Nephron progenitor cell (in vitro differentiated cells): ENCODE data around the gene CNN1.
A peak's percentile ranks its signal among the peaks of the same experiment; 100 is the strongest.

Source experiments
- DNase-seq: peaks from one replicate; pipeline ENCODE4 v3.0.0; 2021
- H3K27ac Mint-ChIP-seq: 2 replicates; pipeline ENCODE4 v1.8.0; 2021; ENCODE audit warnings: mild to moderate bottlenecking, moderate library complexity, mixed read lengths
- H3K27me3 Mint-ChIP-seq: 2 replicates; pipeline ENCODE4 v1.8.0; 2021; ENCODE audit warnings: mild to moderate bottlenecking, low read depth, mixed read lengths; ENCODE audit not compliant: poor library complexity
- H3K36me3 Mint-ChIP-seq: 2 replicates; pipeline ENCODE4 v1.8.0; 2021; ENCODE audit warnings: low read depth, mixed read lengths
- H3K4me1 Mint-ChIP-seq: 2 replicates; pipeline ENCODE4 v1.8.0; 2021; ENCODE audit warnings: mixed read lengths
- H3K4me3 Mint-ChIP-seq: 2 replicates; pipeline ENCODE4 v1.8.0; 2021; ENCODE audit warnings: mild to moderate bottlenecking, moderate library complexity, mixed read lengths
- H3K9me3 Mint-ChIP-seq: 2 replicates; pipeline ENCODE4 v1.8.0; 2021; ENCODE audit warnings: mild to moderate bottlenecking, moderate library complexity, mixed read lengths
- CTCF ChIP-seq: fragments of 200-600 bp; sonication (generic); IDR thresholded peaks from 2 replicates; pipeline ENCODE4 v1.5.0; 2021; ENCODE audit warnings: antibody characterized with exemption

The CNN1 gene

DNA sequence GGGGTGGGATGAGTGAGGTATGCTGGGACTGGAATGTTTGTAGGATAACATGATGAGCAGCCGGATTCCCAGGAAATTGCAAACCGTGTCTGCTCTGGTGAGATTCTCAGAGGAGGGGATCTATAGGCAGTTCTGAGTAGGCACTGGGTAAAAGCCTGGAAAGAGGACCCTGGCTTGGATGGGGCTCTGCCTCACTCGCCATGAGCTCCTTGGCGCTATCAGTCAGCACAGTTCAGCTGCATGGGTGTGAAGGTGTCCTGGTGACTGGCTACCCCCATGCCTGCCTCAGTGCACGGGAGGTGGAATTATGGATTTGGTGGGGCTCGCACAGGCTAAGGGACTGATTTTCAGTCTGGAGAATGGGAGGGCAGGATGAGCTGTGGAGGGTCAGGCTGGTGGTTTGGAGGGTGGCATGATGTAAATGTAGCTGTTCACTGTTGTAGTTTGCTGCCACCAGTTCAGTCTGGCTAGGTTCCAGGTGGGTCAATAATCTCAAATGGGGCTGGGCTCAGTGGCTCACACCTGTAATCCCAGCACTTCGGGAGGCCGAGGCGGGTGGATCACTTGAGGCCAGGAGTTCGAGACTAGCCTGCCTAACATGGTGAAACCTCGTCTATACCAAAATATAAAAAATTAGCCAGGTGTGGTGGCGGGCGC is 49.5 kb downstream of the CNN1 start:
- H3K27ac Mint-ChIP-seq = no peak overlapping the region
- H3K4me1 Mint-ChIP-seq = no peaks in the 10 kb centered on the region
- DNase-seq = no peak
- H3K4me3 Mint-ChIP-seq = no peak overlapping the region
- no peaks in the 10 kb centered on the region for H3K36me3 Mint-ChIP-seq
- TF ChIP-seq CTCF = no peak
- H3K27me3 Mint-ChIP-seq = peaks cover 33% of the 10 kb centered on the region
- no peaks in the 10 kb centered on the region for H3K9me3 Mint-ChIP-seq

DNA sequence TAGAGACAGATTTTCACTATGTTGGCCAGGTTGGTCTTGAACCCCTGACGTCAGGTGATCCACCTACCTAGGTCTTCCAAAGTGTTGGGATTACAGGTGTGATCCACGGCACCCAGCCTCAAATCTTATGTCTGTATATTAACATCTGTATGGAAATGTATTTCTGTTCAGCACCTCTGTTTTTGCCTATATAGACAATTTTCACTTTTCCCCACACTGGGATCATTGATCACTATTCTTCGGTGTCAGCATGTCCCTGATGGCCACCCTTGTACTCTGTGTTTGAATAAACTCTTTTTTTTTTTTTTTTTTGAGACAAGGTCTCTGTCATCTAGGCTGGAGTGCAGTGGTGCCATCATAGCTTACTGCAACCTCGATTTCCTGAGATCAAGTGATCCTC is 55.4 kb downstream of the CNN1 start:
- Mint-ChIP-seq H3K4me1 (peaks cover 12% of the 10 kb centered on the region), H3K27ac (no peak overlapping the region), H3K36me3 (peaks cover 15% of the 10 kb centered on the region), H3K27me3 (peaks cover 9% of the 10 kb centered on the region), H3K9me3 (peaks cover 19% of the 10 kb centered on the region), H3K4me3 (no peak overlapping the region)
- no peak for DNase-seq
- TF ChIP-seq CTCF = no peak

GRCh38 chr19:11596156-11596555 is 57.5 kb downstream of the CNN1 start:
- H3K4me1 Mint-ChIP-seq = peaks cover 12% of the 10 kb centered on the region
- H3K4me3 Mint-ChIP-seq = no peak overlapping the region
- H3K27me3 Mint-ChIP-seq = peaks cover 9% of the 10 kb centered on the region
- peaks cover 39% of the 10 kb centered on the region for H3K9me3 Mint-ChIP-seq
- TF ChIP-seq CTCF = no peak
- H3K36me3 Mint-ChIP-seq = peaks cover 36% of the 10 kb centered on the region
- H3K27ac Mint-ChIP-seq = no peak overlapping the region
- no peak for DNase-seq

DNA sequence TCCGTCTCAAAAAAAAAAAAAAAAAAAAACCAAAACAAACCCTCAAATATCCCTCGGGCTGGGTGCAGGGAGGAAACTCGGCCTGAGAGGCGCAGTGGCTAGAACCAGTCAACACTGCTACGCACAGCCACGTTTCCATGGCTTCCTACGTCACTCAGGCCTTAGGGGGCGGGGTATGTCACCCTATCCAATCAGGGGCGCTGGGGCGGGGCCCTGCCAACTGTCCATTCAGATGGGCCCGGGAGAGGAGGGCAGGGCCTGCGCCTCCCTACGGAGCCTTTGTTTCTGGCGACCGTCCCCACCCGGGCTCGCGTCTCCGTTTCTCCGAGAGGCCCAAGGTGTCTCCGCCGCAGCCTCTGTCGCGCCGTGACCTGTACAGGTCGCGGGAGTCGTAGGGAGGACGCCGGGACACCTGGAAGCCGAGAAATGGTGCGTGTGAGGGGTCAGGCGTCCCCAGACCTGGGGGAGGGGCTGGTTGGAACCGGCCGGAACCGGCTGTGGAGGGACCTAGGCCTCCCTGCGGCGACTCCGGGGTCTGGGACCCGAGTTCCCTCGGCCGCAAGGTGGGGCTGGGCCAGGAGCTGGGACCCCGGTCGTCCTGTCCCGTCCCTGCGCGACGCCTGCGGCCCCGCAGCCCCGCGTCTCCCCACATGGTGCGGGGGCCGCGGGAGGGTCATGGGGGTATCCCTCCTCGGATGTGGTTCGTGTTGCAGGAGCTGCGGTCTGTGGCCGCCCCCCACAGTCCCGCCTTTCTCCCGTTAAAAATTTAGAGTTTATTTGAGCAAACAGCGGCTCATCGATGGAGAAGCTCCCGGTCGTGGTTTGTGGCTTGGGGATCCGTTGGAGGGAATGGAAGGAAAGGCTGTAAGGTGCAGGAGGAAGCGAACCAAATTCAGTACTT is 58.8 kb downstream of the CNN1 start, which contains the start of gene ZNF627:
Gene ZNF627, plus strand, starts transcription at position 282 of the 901 bp plus-strand sequence. Its CDS starts 145 bp downstream, at position 427.
- peak; percentile 96 for DNase-seq
- H3K36me3 Mint-ChIP-seq = peaks cover 49% of the 10 kb centered on the region
- peaks cover 12% of the 10 kb centered on the region for H3K4me1 Mint-ChIP-seq
- TF ChIP-seq CTCF = no peak
- peaks cover 9% of the 10 kb centered on the region for H3K27me3 Mint-ChIP-seq
- peak within 1 kb of the TSS; percentile 95 for H3K4me3 Mint-ChIP-seq
- peak within 1 kb of the TSS; percentile 99 for H3K27ac Mint-ChIP-seq
- peaks cover 52% of the 10 kb centered on the region for H3K9me3 Mint-ChIP-seq

GRCh38 chr19:11598103-11598483 is 59.4 kb downstream of the CNN1 start:
- Mint-ChIP-seq H3K4me1 (peaks cover 12% of the 10 kb centered on the region), H3K9me3 (peaks cover 59% of the 10 kb centered on the region), H3K4me3 (peak overlapping the region; percentile 95), H3K36me3 (peaks cover 55% of the 10 kb centered on the region), H3K27ac (peak overlapping the region; percentile 87), H3K27me3 (peaks cover 14% of the 10 kb centered on the region)
- DNase-seq = no peak
- TF ChIP-seq CTCF = no peak
